Kidney epithelial cell (primary cell): ENCODE data around the gene OR52E2. TPM values are rescaled to one million over a fixed set of nuclear protein-coding genes. Genes with fewer than 3 reads are reported as not detected.
"Not testable (repeated sequence)": the region's sequence is repeated elsewhere in the genome, so short reads cannot be mapped to it uniquely, and the experiment has no call there.

Source experiments
- DNase-seq: peaks from one replicate; pipeline ENCODE4 v3.0.0-alpha.2; 2010; ENCODE audit warnings: low read depth
- H3K27me3 ChIP-seq: 2 replicates; pipeline ENCODE4 v1.6.0; 2011; ENCODE audit warnings: low read length; ENCODE audit not compliant: control insufficient read depth, insufficient read depth
- H3K36me3 ChIP-seq: 2 replicates; pipeline ENCODE4 v1.5.1; 2011; ENCODE audit warnings: low read length; ENCODE audit not compliant: control insufficient read depth, insufficient read depth
- H3K4me3 ChIP-seq: 2 replicates; pipeline ENCODE4 v1.5.1; 2011; ENCODE audit warnings: low read depth, mild to moderate bottlenecking, control low read depth, low read length
- total RNA-seq: library from RNA; depleted of rRNA; stranded (reverse); fragments of >200 nt; gene quantifications from 2 replicates; pipeline ENCODE4 v1.2.3, GENCODE V29; 2015
- TF ChIP-seq, protein P1 (sequence below): IDR thresholded peaks from 2 replicates; pipeline ENCODE4 v1.5.1; 2011; ENCODE audit warnings: mild to moderate bottlenecking, moderate library complexity, low read length, control low read depth, inconsistent platforms; ENCODE audit not compliant: insufficient read depth, poor library complexity, severe bottlenecking

Gene OR52E2
- total RNA-seq, 1 donor from 2014 or later = not detected

DNA sequence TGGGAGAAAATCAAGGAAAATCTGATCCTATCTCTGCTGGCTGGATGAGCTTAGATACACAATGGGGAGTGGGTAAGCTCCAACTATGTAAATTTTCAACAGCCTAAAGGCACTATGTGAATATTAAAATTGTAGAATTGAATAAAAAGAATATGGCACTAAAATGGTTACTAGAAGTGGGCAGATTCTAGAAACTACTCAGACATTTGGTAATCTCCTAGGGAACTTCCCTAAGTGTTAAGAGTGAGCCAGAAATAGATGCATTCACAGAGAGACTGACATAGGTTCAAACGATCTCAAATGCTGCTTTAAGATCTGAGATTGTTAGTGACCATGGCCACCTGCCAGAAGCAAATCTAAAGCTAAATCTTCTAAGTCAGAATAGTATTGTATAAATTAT lies 5.6 kb upstream of the OR52E2 start:
- DNase-seq = no peak
- H3K4me3 ChIP-seq = no peak overlapping the region

DNA sequence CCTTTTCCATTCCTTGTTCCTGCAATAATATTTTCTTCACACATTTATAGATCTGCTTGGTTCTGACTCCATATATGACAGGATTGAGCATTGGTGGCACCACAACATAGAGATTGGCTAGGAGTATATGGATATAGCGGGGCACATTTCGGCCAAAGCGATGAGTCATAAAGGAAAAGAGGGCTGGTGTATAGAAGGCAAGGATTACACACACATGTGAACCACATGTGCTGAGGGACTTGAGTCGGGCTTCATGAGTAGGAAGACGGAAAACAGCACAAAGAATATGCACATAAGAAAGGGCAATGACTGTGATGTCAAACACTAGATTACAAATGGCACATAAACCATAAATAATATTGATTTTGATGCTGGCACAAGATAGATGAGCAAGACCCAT lies 748 bp downstream of the OR52E2 start:
- not testable (repeated sequence) for H3K36me3 ChIP-seq, DNase-seq, H3K4me3 ChIP-seq, H3K27me3 ChIP-seq

More for the DNA sequence above, 5.6 kb upstream of the OR52E2 start:
- Histone ChIP-seq H3K36me3 (no peaks in the 10 kb centered on the region), H3K27me3 (no peaks in the 10 kb centered on the region)
- TF ChIP-seq, protein P1, sequence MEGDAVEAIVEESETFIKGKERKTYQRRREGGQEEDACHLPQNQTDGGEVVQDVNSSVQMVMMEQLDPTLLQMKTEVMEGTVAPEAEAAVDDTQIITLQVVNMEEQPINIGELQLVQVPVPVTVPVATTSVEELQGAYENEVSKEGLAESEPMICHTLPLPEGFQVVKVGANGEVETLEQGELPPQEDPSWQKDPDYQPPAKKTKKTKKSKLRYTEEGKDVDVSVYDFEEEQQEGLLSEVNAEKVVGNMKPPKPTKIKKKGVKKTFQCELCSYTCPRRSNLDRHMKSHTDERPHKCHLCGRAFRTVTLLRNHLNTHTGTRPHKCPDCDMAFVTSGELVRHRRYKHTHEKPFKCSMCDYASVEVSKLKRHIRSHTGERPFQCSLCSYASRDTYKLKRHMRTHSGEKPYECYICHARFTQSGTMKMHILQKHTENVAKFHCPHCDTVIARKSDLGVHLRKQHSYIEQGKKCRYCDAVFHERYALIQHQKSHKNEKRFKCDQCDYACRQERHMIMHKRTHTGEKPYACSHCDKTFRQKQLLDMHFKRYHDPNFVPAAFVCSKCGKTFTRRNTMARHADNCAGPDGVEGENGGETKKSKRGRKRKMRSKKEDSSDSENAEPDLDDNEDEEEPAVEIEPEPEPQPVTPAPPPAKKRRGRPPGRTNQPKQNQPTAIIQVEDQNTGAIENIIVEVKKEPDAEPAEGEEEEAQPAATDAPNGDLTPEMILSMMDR = no peak

DNA sequence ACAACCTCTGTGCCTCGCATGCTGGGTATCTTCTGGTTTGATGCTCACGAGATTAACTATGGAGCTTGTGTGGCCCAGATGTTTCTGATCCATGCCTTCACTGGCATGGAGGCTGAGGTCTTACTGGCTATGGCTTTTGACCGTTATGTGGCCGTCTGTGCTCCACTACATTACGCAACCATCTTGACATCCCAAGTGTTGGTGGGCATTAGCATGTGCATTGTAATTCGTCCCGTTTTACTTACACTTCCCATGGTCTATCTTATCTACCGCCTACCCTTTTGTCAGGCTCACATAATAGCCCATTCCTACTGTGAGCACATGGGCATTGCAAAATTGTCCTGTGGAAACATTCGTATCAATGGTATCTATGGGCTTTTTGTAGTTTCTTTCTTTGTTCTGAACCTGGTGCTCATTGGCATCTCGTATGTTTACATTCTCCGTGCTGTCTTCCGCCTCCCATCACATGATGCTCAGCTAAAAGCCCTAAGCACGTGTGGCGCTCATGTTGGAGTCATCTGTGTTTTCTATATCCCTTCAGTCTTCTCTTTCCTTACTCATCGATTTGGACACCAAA lies 12.6 kb downstream of the OR52E2 start:
- no peak overlapping the region for H3K4me3 ChIP-seq
- H3K36me3 ChIP-seq = no peaks in the 10 kb centered on the region
- no peaks in the 10 kb centered on the region for H3K27me3 ChIP-seq
- no peak for DNase-seq
- TF ChIP-seq, protein P1 = no peak

DNA sequence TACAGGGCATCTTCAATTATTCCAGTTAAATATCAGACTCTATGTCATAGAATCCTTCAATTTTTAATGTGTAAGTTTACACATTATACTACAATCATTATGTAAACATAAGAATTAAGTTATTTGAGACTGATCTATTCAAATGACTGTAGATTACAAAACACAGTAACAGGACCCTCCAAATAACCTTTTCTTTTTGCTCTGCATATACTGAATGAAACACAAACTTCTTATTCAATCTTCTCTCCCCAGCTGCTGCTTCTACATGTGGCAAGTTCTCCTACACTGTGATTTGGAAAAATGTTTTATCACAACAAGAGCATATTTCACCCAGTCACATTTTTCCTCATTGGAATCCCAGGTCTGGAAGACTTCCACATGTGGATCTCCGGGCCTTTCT lies 13.2 kb downstream of the OR52E2 start, which contains the start of gene OR52J3:
OR52J3 (plus strand) TSS at position 301 of the 400 bp plus-strand sequence; CDS start at position 301, 0 bp downstream.
- H3K4me3 ChIP-seq = no peak within 1 kb of the TSS
- TF ChIP-seq, protein P1 = no peak

DNA sequence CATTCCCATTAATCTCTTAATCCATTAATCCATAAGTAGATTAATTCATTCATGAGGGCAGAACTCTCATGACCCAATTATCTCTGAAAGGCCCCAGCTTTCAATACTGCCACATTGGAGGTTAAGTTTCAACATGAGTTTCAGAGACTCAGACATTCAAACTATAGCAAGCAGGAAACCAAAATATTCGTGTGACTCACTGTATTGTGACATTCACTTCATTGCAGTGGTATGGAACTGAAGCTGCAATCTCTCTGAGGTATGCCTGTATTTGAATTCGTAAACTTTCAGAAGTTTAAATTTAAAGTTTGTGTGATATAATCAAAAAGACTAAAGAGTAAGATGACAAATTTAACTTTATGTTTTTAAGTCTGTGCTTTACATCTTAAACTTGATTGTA lies 16.0 kb downstream of the OR52E2 start:
- Histone ChIP-seq H3K4me3 (no peak overlapping the region), H3K27me3 (no peaks in the 10 kb centered on the region), H3K36me3 (no peaks in the 10 kb centered on the region)
- DNase-seq = no peak
- TF ChIP-seq, protein P1 = no peak

More for the DNA sequence above, 13.2 kb downstream of the OR52E2 start, which contains the start of gene OR52J3:
- no peak for DNase-seq
- Histone ChIP-seq H3K27me3 (no peaks in the 10 kb centered on the region), H3K36me3 (no peaks in the 10 kb centered on the region)

DNA sequence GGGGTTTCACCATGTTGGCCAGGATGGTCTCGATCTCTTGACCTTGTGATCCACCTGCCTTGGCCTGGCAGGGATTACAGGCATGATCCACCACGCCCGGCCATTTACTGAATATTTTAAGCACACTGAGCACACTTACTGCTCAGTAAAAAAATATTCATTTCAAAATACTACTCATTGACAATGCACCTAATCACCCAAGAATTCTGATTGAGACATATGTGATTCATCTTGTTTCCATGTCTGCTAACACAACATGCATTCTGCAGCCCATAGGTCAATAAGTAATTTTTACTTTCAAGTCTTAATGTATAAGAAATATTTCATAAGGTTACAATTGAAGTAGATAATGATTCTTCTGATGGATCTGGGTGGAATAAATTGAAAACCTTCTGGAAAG lies 17.3 kb downstream of the OR52E2 start:
- H3K27me3 ChIP-seq = no peaks in the 10 kb centered on the region
- H3K4me3 ChIP-seq = no peak overlapping the region
- H3K36me3 ChIP-seq = no peaks in the 10 kb centered on the region
- DNase-seq = no peak
- TF ChIP-seq, protein P1 = no peak
